ENCODE results near the gene MARK2. TPM values are rescaled to one million over a fixed set of nuclear protein-coding genes. Genes with fewer than 3 reads are reported as not detected.

Gene MARK2
- total RNA-seq, 1 experiment from 2014 or later = 5.6 TPM

GRCh38 chr11:63914896-63915691, 76.2 kb downstream of the MARK2 start:
- DNase-seq (ENCODE audit: low read depth) = no peak
- in situ Hi-C loops (cut with HindIII; ENCODE audit: low pct_unique_long_range_greater_than_20kb, low sequenced_read_pairs) = no loop called here

DNA sequence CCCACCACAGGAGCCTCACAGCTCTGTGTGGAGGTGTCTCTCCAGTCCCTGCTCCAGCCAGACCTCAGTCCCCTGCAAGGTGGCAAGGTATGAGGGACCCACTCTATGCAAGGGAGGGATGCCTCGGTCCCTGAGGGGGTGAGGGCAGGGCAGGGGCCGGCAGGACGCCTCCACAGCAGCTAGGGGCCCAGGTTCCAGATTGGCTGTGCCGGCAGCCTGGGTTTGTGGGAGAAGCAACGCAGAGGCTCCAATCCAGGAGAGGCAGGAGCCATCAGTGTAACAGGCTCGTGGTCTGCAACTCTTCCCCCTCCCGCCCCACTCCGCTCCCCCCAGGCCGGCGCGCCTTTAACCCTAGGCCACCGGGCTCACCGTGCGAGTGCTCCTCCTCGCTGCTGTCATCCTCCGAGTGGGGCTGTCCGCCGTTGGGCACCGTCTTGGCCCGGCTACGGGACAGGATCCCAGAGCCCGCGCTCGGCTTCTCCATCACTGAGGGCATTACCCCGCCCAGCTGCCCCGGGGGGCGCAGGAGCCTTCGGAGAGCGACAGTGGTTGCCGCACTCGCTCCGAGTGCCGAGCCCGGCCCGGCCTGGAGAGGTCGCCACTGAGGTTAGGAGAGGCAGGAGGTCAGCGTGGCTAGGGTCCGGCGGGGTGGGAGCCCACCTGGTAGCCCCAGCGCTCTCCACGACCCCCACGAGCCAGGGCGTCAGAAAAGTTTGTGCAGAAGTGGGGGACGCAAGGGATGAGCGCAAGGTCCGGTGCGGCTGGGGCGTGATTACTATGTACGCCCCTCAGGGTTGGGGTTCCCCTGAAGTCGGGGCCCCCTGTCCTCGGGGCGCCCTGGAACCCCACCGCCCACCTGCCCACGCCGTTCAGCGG, 77.3 kb downstream of the MARK2 start:
- DNase-seq (ENCODE audit: low read depth) = no peak
- in situ Hi-C loops (cut with HindIII; ENCODE audit: low pct_unique_long_range_greater_than_20kb, low sequenced_read_pairs) = no loop called here

DNA sequence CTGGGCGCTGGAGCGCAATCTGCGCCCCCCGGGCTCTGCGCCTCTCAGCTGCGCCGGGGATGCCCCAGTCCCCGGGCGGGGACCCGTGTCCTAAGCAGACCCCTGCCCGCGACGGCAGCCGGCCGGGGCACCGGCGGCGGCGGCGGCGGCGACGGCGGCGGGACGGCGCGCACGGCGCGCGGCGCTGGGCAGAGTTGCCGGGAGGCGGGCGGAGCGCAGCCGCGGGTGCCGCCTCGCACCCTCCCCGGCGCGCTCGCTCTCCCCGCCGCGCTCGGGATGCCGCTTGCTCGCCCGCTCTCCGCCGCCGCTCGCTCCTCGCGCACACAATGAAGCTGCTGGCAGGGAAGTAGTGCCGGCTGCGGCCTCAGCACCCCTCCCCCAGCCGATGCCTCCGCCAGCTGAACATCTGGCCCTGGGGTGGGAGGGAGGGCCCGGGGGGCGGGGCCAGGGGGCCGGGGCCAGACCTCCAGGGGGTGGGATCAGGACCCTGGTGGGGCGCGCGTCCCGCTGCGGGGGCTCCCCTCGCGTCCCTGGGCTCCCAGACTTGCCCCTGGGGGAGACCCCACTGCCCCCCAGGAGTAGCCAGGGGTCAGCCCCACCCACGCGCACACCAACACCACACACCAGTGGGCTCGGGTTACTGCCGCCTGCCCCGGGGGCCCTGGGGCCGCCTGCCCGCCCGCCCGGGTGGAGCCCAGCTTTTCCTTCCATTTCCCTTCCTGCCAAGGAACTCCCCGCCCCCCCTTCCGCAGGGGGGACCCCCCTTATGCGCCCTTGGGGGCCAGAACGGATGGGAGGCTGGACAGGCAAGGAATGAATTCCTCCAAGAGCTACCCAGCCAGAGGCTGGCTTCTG, 78.2 kb downstream of the MARK2 start, which contains the start of gene RCOR2:
Gene RCOR2, minus strand, starts transcription at position 328 of the 855 bp plus-strand sequence. CDS start 708 bp downstream, outside the sequence.
- in situ Hi-C loops (cut with HindIII; ENCODE audit: low pct_unique_long_range_greater_than_20kb, low sequenced_read_pairs) = no loop called here
- DNase-seq (ENCODE audit: low read depth) = peak; percentile 47

- DNase-seq (ENCODE audit: low read depth) = no peak
- in situ Hi-C loops (cut with HindIII; ENCODE audit: low pct_unique_long_range_greater_than_20kb, low sequenced_read_pairs) = no loop called here
These were observed 79.0 kb downstream of the MARK2 start for GRCh38 chr11:63917692-63918506.

DNA sequence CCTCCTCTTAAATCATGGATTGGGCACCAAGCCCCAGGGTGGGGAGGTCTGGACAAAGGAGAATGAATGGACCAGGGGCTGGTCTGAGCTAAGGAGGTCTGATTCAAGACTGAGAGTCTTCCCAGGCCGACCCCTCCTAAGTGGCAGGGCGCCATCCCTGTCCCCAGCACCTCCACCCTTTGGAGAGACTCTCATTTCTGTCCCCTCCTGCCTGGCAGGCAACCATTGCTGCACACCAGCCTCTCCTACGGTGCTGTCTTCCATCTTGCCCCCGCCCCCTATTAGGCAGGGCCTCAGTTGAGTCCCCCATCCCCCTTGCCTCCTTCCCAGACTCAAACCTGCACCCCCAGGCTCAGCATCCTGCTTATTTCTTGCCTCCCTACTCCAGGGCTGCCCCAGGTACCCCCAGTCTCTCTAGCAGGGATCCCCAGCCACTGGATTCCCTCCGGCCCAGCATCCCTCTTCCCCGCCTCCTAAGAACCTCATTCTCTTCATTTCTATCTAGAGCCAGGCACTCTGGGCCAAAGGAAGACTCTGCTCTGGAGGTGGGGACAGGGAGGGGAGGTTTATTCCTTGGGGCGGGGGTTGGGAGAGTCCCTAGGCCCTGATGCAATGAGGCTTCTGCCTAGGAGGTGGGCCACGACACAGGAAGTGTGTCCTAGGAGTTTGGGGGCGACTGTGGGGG, 79.7 kb downstream of the MARK2 start:
- in situ Hi-C loops (cut with HindIII; ENCODE audit: low pct_unique_long_range_greater_than_20kb, low sequenced_read_pairs) = no loop called here
- no peak for DNase-seq (ENCODE audit: low read depth)

GRCh38 chr11:63919267-63920125, 80.6 kb downstream of the MARK2 start:
- in situ Hi-C loops (cut with HindIII; ENCODE audit: low pct_unique_long_range_greater_than_20kb, low sequenced_read_pairs) = no loop called here

DNA sequence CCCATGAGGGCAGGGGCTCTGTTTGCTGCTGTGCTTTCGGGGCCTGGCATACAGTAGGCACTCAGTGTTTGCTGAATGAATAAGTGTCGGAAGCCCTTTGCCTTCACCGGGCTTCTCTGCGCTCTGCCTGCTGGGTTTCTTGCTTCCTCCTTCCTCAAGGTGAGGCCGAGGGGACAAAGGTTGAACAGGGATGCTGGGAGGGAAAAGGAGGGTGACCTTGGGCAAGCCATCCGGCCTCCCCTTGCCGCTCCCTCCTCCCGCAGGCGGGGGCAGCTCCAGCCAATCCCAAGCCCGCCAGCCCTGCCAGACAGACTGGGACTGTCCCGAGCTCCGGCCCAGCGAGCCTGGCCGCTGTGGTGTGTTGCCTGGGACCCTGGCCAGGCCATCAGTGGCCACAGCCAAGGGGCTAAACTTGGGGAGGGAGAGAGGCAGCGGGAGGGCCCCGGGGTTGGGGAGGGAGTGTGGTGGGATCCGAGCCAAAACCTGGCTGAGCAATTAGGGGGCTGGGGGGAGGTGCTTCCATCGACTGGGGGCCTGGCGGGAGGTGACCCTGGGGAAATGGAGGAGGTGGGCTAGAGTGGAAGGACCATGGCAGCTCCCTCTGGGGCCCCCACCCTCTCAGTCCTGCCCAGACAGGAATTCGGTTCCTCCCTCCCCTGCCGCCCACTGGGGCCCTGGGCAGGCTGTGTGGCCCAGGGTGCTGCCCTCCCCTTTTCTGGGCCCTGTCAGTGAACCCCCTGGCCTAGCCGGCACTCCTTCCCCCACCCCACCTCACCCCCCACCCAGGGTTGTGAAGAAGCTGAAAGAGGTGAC, 81.4 kb downstream of the MARK2 start:
- DNase-seq (ENCODE audit: low read depth) = no peak
- in situ Hi-C loops (cut with HindIII; ENCODE audit: low pct_unique_long_range_greater_than_20kb, low sequenced_read_pairs) = no loop called here

More at GRCh38 chr11:63919267-63920125, 80.6 kb downstream of the MARK2 start:
- DNase-seq (ENCODE audit: low read depth) = no peak

DNA sequence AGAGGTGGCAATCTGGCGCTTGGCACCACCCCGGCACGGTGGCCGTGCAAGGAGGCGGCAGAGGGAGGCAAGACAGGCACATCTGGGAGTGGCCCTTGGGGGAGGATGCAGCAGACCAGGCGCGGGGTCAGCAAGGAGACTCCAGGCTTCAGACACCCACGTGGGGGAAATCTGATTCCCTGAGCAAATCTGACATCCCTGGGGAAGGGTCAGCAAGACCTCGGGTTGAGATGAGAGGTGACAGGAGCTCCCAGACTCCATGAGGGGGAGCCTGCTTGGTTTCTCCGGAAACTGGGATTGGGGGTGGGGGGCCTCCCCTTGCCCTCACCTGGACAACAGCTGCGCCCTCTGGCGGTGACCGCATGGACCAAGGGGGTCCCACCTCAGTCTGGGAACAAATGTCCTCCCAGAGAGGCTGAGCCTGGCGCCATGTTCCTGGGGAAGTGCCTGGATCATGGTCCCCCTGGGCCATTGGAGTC, 82.1 kb downstream of the MARK2 start:
- in situ Hi-C loops (cut with HindIII; ENCODE audit: low pct_unique_long_range_greater_than_20kb, low sequenced_read_pairs) = no loop called here

GRCh38 chr11:63922673-63923192, 83.8 kb downstream of the MARK2 start:
- in situ Hi-C loops (cut with HindIII; ENCODE audit: low pct_unique_long_range_greater_than_20kb, low sequenced_read_pairs) = no loop called here
- no peak for DNase-seq (ENCODE audit: low read depth)

More for the DNA sequence above, 82.1 kb downstream of the MARK2 start:
- DNase-seq (ENCODE audit: low read depth) = no peak

GRCh38 chr11:63923319-63923718, 84.4 kb downstream of the MARK2 start:
- DNase-seq (ENCODE audit: low read depth) = no peak
- in situ Hi-C loops (cut with HindIII; ENCODE audit: low pct_unique_long_range_greater_than_20kb, low sequenced_read_pairs) = no loop called here

- in situ Hi-C loops (cut with HindIII; ENCODE audit: low pct_unique_long_range_greater_than_20kb, low sequenced_read_pairs) = no loop called here
- DNase-seq (ENCODE audit: low read depth) = no peak
These were observed 90.7 kb downstream of the MARK2 start for GRCh38 chr11:63929616-63930015.

DNA sequence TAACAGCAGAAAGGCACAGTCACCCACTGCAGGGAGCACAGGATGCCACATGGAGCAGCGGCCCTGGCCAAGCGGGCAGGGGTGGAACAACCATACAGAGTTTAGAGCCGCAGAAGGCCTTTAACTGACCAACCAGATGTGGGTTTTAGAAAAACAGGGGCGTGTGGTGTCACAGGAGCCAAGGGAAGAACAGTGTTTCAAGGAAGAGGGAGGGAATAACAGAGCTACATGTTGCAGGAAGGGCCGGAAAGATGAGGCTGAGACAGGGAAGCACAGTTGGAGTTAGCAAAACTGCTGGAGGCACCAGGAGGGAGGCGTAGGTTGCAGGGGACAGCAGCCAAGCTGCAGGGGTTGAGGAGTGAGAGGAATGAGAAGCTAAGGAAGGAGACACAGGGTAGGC, 92.1 kb downstream of the MARK2 start:
- no peak for DNase-seq (ENCODE audit: low read depth)
- in situ Hi-C loops (cut with HindIII; ENCODE audit: low pct_unique_long_range_greater_than_20kb, low sequenced_read_pairs) = no loop called here

DNA sequence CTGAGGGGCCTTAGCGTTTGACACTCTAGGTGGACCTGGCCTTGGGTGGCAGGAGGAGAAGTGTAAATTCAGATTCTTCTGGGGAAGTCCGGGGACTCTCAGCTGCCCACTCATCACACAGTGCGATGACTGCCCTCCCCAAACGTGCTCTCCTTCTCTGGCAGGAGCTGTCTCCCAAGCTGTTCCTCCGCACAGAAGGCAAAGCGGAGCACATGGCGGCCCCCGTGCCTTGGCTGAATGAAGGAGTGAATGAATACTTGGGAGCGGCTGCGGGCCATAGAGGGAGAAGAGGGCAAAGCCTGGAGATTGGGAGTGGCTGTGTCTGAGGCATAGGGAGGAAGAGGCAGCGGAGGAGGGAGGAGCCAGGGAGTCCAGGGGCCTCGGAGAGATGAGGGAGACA, 93.0 kb downstream of the MARK2 start:
- DNase-seq (ENCODE audit: low read depth) = no peak
- in situ Hi-C loops (cut with HindIII; ENCODE audit: low pct_unique_long_range_greater_than_20kb, low sequenced_read_pairs) = no loop called here

DNA sequence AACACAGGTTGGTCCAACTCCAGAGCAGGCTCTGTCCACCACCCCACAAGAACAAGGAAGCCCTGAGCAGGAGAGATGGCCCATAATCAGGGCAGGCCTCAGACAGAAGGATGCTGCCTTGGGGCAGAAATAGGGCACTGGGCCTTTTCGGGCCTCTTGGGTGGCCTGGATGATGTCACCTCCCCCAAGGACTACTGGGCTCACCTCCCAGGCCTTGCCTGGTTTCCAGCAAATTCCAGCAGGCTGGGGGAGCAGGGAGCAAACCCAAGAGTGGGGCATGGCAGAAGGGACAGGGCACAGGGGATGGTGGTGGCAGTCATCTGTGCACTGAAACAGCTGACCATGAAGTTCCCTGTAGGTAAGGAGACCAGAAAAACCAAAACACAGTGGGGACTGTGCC, 94.5 kb downstream of the MARK2 start:
- in situ Hi-C loops (cut with HindIII; ENCODE audit: low pct_unique_long_range_greater_than_20kb, low sequenced_read_pairs) = no loop called here
- DNase-seq (ENCODE audit: low read depth) = no peak
